Activated naive CD8-positive, alpha-beta T cell treated with anti-CD3 and anti-CD28 coated beads for 36 hours (primary cell): ENCODE data around the gene GNAI2. TPM values are rescaled to one million over a fixed set of nuclear protein-coding genes. Genes with fewer than 3 reads are reported as not detected.
"Not testable (repeated sequence)": the region's sequence is repeated elsewhere in the genome, so short reads cannot be mapped to it uniquely, and the experiment has no call there.

Experiments used
- DNase-seq: peaks from one replicate; pipeline ENCODE4 v3.0.0; 2021
- H3K27ac Mint-ChIP-seq: one replicate; pipeline ENCODE4 v1.8.0; 2022; ENCODE audit warnings: mild to moderate bottlenecking, moderate library complexity, mixed read lengths
- H3K27me3 Mint-ChIP-seq: one replicate; pipeline ENCODE4 v1.8.0; 2022; ENCODE audit warnings: mild to moderate bottlenecking, mixed read lengths
- H3K36me3 Mint-ChIP-seq: one replicate; pipeline ENCODE4 v1.8.0; 2021; ENCODE audit warnings: mild to moderate bottlenecking, mixed read lengths
- H3K4me1 Mint-ChIP-seq: one replicate; pipeline ENCODE4 v1.8.0; 2021; ENCODE audit warnings: mixed read lengths
- H3K4me3 Mint-ChIP-seq: one replicate; pipeline ENCODE4 v1.8.0; 2022; ENCODE audit warnings: mild to moderate bottlenecking, moderate library complexity, mixed read lengths
- H3K9me3 Mint-ChIP-seq: one replicate; pipeline ENCODE4 v1.8.0; 2022; ENCODE audit warnings: mixed read lengths
- total RNA-seq, 2 experiments: library from RNA; stranded (reverse); gene quantifications; one replicate each; pipeline ENCODE4 v1.2.3, GENCODE V29; 2021

GNAI2 gene
- total RNA-seq, 2 experiments from 2014 or later, result 211 to 217 TPM

GRCh38 chr3:50275996-50276761 is 40.2 kb downstream of the GNAI2 start:
- no peaks in the 10 kb centered on the region for H3K36me3 Mint-ChIP-seq
- H3K9me3 Mint-ChIP-seq, result no peaks in the 10 kb centered on the region
- H3K27ac Mint-ChIP-seq, result no peak overlapping the region
- peaks cover 23% of the 10 kb centered on the region for H3K4me1 Mint-ChIP-seq
- H3K4me3 Mint-ChIP-seq, result peak overlapping the region; percentile 45
- DNase-seq, result peak; percentile 58
- peaks cover 51% of the 10 kb centered on the region for H3K27me3 Mint-ChIP-seq

- Mint-ChIP-seq H3K9me3 (no peaks in the 10 kb centered on the region), H3K4me3 (no peak overlapping the region), H3K36me3 (no peaks in the 10 kb centered on the region), H3K4me1 (peaks cover 20% of the 10 kb centered on the region), H3K27ac (no peak overlapping the region), H3K27me3 (peaks cover 46% of the 10 kb centered on the region)
- no peak for DNase-seq
These were observed 40.7 kb downstream of the GNAI2 start for GRCh38 chr3:50276762-50277101.

GRCh38 chr3:50278123-50278879 is 42.3 kb downstream of the GNAI2 start:
- Mint-ChIP-seq H3K27ac (no peak overlapping the region), H3K9me3 (no peaks in the 10 kb centered on the region), H3K4me1 (peaks cover 14% of the 10 kb centered on the region), H3K27me3 (peaks cover 40% of the 10 kb centered on the region), H3K36me3 (no peaks in the 10 kb centered on the region), H3K4me3 (no peak overlapping the region)
- no peak for DNase-seq

GRCh38 chr3:50278880-50279224 is 42.8 kb downstream of the GNAI2 start, which contains the start of gene LSMEM2:
Gene LSMEM2, plus strand, starts transcription at chr3:50279087. Its CDS starts 27 bp downstream, at chr3:50279114.
- no peaks in the 10 kb centered on the region for H3K36me3 Mint-ChIP-seq
- no peak within 1 kb of the TSS for H3K4me3 Mint-ChIP-seq
- no peak within 1 kb of the TSS for H3K27ac Mint-ChIP-seq

GRCh38 chr3:50279255-50280016 is 43.4 kb downstream of the GNAI2 start:
- no peaks in the 10 kb centered on the region for H3K36me3 Mint-ChIP-seq
- peaks cover 31% of the 10 kb centered on the region for H3K27me3 Mint-ChIP-seq
- H3K27ac Mint-ChIP-seq, result no peak overlapping the region
- no peak overlapping the region for H3K4me3 Mint-ChIP-seq
- DNase-seq, result no peak
- H3K4me1 Mint-ChIP-seq, result peaks cover 10% of the 10 kb centered on the region
- H3K9me3 Mint-ChIP-seq, result no peaks in the 10 kb centered on the region

More at GRCh38 chr3:50278880-50279224, 42.8 kb downstream of the GNAI2 start, which contains the start of gene LSMEM2:
- Mint-ChIP-seq H3K4me1 (peaks cover 14% of the 10 kb centered on the region), H3K9me3 (no peaks in the 10 kb centered on the region), H3K27me3 (peaks cover 37% of the 10 kb centered on the region)
- DNase-seq, result no peak

- not testable (repeated sequence) for H3K9me3 Mint-ChIP-seq
These were observed 48.1 kb downstream of the GNAI2 start for GRCh38 chr3:50284121-50284520.

GRCh38 chr3:50286322-50287227 is 50.6 kb downstream of the GNAI2 start:
- peaks cover 2% of the 10 kb centered on the region for H3K4me1 Mint-ChIP-seq
- H3K36me3 Mint-ChIP-seq, result peaks cover 22% of the 10 kb centered on the region
- DNase-seq, result no peak
- H3K9me3 Mint-ChIP-seq, result no peaks in the 10 kb centered on the region
- no peak overlapping the region for H3K4me3 Mint-ChIP-seq
- no peak overlapping the region for H3K27ac Mint-ChIP-seq
- H3K27me3 Mint-ChIP-seq, result no peaks in the 10 kb centered on the region

More at GRCh38 chr3:50284121-50284520, 48.1 kb downstream of the GNAI2 start:
- not testable (repeated sequence) for H3K27me3 Mint-ChIP-seq, DNase-seq, H3K4me3 Mint-ChIP-seq, H3K4me1 Mint-ChIP-seq, H3K27ac Mint-ChIP-seq
- H3K36me3 Mint-ChIP-seq, result peaks cover 15% of the 10 kb centered on the region

GRCh38 chr3:50287262-50287661 is 51.3 kb downstream of the GNAI2 start:
- no peak for DNase-seq
- H3K4me1 Mint-ChIP-seq, result peaks cover 2% of the 10 kb centered on the region
- peaks cover 22% of the 10 kb centered on the region for H3K36me3 Mint-ChIP-seq
- H3K4me3 Mint-ChIP-seq, result no peak overlapping the region
- no peak overlapping the region for H3K27ac Mint-ChIP-seq
- H3K27me3 Mint-ChIP-seq, result no peaks in the 10 kb centered on the region
- H3K9me3 Mint-ChIP-seq, result no peaks in the 10 kb centered on the region

- Mint-ChIP-seq H3K4me3 (no peak overlapping the region), H3K4me1 (peaks cover 8% of the 10 kb centered on the region), H3K27ac (no peak overlapping the region), H3K9me3 (no peaks in the 10 kb centered on the region), H3K27me3 (no peaks in the 10 kb centered on the region), H3K36me3 (peaks cover 22% of the 10 kb centered on the region)
- DNase-seq, result no peak
These were observed 52.5 kb downstream of the GNAI2 start for GRCh38 chr3:50288387-50289007.

- Mint-ChIP-seq H3K27me3 (no peaks in the 10 kb centered on the region), H3K9me3 (no peaks in the 10 kb centered on the region), H3K36me3 (peaks cover 22% of the 10 kb centered on the region), H3K4me3 (no peak overlapping the region), H3K27ac (no peak overlapping the region), H3K4me1 (peaks cover 8% of the 10 kb centered on the region)
- no peak for DNase-seq
These were observed 53.1 kb downstream of the GNAI2 start for GRCh38 chr3:50289130-50289529.

- no peaks in the 10 kb centered on the region for H3K27me3 Mint-ChIP-seq
- DNase-seq, result no peak
- H3K4me3 Mint-ChIP-seq, result peak overlapping the region; percentile 97
- H3K4me1 Mint-ChIP-seq, result peaks cover 8% of the 10 kb centered on the region
- H3K27ac Mint-ChIP-seq, result no peak overlapping the region
- H3K9me3 Mint-ChIP-seq, result no peaks in the 10 kb centered on the region
- H3K36me3 Mint-ChIP-seq, result peaks cover 22% of the 10 kb centered on the region
These were observed 54.2 kb downstream of the GNAI2 start for GRCh38 chr3:50290161-50290641.

GRCh38 chr3:50292159-50293078 is 56.4 kb downstream of the GNAI2 start, which contains the start of gene IFRD2:
Gene IFRD2, minus strand, starts transcription at chr3:50292429. Its CDS starts 155 bp downstream, at chr3:50292274.
- Mint-ChIP-seq H3K27me3 (no peaks in the 10 kb centered on the region), H3K36me3 (peaks cover 12% of the 10 kb centered on the region), H3K4me1 (peaks cover 8% of the 10 kb centered on the region), H3K4me3 (peak within 1 kb of the TSS; percentile 97), H3K9me3 (no peaks in the 10 kb centered on the region), H3K27ac (peak within 1 kb of the TSS; percentile 94)
- DNase-seq, result peak; percentile 97
